Spleen (tissue), 7 donors: ENCODE results near the gene PSME1.

Experiments used
- POLR2A ChIP-seq, 3 donors: fragments of 450-650 bp; IDR thresholded peaks; one replicate each; pipeline ENCODE4 v1.5.1; 2017; ENCODE audit warnings: antibody characterized with exemption in 3 of 3, mild to moderate bottlenecking in 1 of 3
- TF ChIP-seq, protein P1 (sequence below), 11 experiments: fragments of 200-600 bp in 7 of 11; fragments of 450-650 bp in 4 of 11; sonication (generic) in 4 of 11; IDR thresholded peaks in 8 of 11; conservative IDR thresholded peaks in 3 of 11; 1 replicate in 7 of 11; 2 replicates in 4 of 11; pipeline versions ENCODE4 v1.4.0 to v1.8.0; 2016 to 2021; ENCODE audit warnings: antibody characterized with exemption in 11 of 11, inconsistent platforms in 4 of 11, mild to moderate bottlenecking in 1 of 11
- donor health status: DM: no; HTN: no; CAD: no; lungs with moderate emphysema.
- donor health status: DM: no; HTN: no; CAD: no.
- donor health status: DM: no; HTN: no; CAD: no.

DNA sequence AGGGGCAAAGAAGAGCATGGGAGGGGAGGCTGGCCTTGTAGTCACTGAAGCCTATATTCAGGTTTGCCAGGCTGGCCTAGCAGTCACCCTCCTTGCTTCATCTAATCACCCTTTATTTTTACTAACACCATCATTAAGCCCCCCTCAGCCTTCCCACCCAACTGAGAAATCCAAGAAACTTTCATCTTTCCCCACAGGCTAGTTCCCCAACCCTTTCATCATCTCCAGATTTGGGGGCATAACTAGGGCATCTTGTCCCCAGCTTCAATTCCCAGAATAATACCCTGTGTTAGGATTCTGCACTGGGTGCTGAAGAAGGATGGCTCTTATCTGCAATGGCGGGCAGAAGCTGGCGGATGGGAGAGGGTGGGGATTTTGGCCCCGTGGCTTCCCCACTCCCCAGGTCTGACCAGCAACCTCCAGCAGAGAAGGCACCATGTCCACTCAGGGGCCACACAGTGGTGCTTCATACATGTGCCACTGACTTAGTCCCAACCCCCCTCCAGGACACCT lies 35.0 kb upstream of the PSME1 start:
- TF ChIP-seq, protein P1, sequence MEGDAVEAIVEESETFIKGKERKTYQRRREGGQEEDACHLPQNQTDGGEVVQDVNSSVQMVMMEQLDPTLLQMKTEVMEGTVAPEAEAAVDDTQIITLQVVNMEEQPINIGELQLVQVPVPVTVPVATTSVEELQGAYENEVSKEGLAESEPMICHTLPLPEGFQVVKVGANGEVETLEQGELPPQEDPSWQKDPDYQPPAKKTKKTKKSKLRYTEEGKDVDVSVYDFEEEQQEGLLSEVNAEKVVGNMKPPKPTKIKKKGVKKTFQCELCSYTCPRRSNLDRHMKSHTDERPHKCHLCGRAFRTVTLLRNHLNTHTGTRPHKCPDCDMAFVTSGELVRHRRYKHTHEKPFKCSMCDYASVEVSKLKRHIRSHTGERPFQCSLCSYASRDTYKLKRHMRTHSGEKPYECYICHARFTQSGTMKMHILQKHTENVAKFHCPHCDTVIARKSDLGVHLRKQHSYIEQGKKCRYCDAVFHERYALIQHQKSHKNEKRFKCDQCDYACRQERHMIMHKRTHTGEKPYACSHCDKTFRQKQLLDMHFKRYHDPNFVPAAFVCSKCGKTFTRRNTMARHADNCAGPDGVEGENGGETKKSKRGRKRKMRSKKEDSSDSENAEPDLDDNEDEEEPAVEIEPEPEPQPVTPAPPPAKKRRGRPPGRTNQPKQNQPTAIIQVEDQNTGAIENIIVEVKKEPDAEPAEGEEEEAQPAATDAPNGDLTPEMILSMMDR (IDR thresholded peaks at IDR 0.05 in 8 of 11, conservative IDR thresholded peaks at IDR 0.05 in 3 of 11): no peak
- TF ChIP-seq POLR2A (IDR thresholded peaks at IDR 0.05): no peak
